SK-N-SH (cell line): ENCODE data around the gene WDR26. TPM values are rescaled to one million over a fixed set of nuclear protein-coding genes. Genes with fewer than 3 reads are reported as not detected.

Source experiments
- CTCF ChIA-PET: fragments of 300-600, 350-600 bp; formaldehyde crosslinking; extraction: SDS; loops from one replicate; lab custom pipeline; 2021; lab: Yijun Ruan, JAX
- POLR2A ChIA-PET: fragments of 350-600 bp; sonication (Branson Sonifier 250); formaldehyde crosslinking; extraction: SDS; loops from one replicate; lab custom pipeline; 2020; ENCODE audit warnings: antibody characterized with exemption, inconsistent platforms; lab: Yijun Ruan, JAX
- DNase-seq: peaks from one replicate; pipeline ENCODE4 v3.0.0; 2012
- H2AFZ ChIP-seq: fragments of 200-600 bp; sonication (generic); 2 replicates; pipeline ENCODE4 v1.8.1; 2016; ENCODE audit warnings: antibody characterized with exemption, mild to moderate bottlenecking, low read depth
- H3F3A ChIP-seq: fragments of 200-600 bp; sonication (generic); replicated peaks from 2 replicates; pipeline ENCODE3; 2016; ENCODE audit warnings: antibody characterized with exemption, mild to moderate bottlenecking; ENCODE audit not compliant: insufficient read depth
- H3K27ac ChIP-seq, 2 experiments: fragments of 200-500 bp in 1 of 2; fragments of 200-600 bp in 1 of 2; sonication (Bioruptor generic) in 1 of 2; sonication (generic), shearing (Covaris generic) in 1 of 2; 2 replicates each; pipeline versions ENCODE4 v1.5.1 to v1.6.1; 2014 to 2016; ENCODE audit warnings: low read depth in 2 of 2, inconsistent platforms in 1 of 2, low read length in 1 of 2, mild to moderate bottlenecking in 1 of 2, mixed read lengths in 1 of 2
- H3K27me3 ChIP-seq: fragments of 200-600 bp; sonication (generic), shearing (Covaris generic); 2 replicates; pipeline ENCODE4 v1.6.1; 2016; ENCODE audit warnings: mixed run types; ENCODE audit not compliant: insufficient read depth
- H3K36me3 ChIP-seq, 2 experiments: fragments of 200-500 bp in 1 of 2; fragments of 200-600 bp in 1 of 2; sonication (Bioruptor generic) in 1 of 2; sonication (generic) in 1 of 2; replicated peaks in 1 of 2; 2 replicates each; pipeline versions ENCODE3 to v1.5.1; 2014 to 2016; ENCODE audit warnings: low read length in 1 of 2, mild to moderate bottlenecking in 1 of 2; ENCODE audit not compliant: insufficient read depth in 2 of 2, control insufficient read depth in 1 of 2
- H3K4me1 ChIP-seq, 2 experiments: fragments of 200-500 bp in 1 of 2; fragments of 200-600 bp in 1 of 2; sonication (Bioruptor generic) in 1 of 2; sonication (generic), shearing (Covaris generic) in 1 of 2; 2 replicates each; pipeline versions ENCODE4 v1.5.1 to v1.6.1; 2014 to 2016; ENCODE audit warnings: low read depth in 1 of 2, low read length in 1 of 2, mixed run types in 1 of 2; ENCODE audit not compliant: insufficient read depth in 2 of 2, control insufficient read depth in 1 of 2
- H3K4me2 ChIP-seq: fragments of 200-600 bp; sonication (generic), shearing (Covaris generic); 2 replicates; pipeline ENCODE4 v1.6.1; 2017; ENCODE audit warnings: mixed run types
- H3K4me3 ChIP-seq, 2 experiments: fragments of 200-500 bp in 1 of 2; fragments of 200-600 bp in 1 of 2; sonication (Bioruptor generic) in 1 of 2; sonication (generic), shearing (Covaris generic) in 1 of 2; 2 replicates each; pipeline versions ENCODE4 v1.5.1 to v1.8.1; 2014 to 2016; ENCODE audit warnings: low read depth in 2 of 2, inconsistent platforms in 1 of 2, low read length in 1 of 2, mild to moderate bottlenecking in 1 of 2, mixed read lengths in 1 of 2, moderate library complexity in 1 of 2
- H3K79me2 ChIP-seq: fragments of 200-600 bp; sonication (generic); 2 replicates; pipeline ENCODE4 v1.8.1; 2017; ENCODE audit warnings: mild to moderate bottlenecking; ENCODE audit not compliant: insufficient read depth
- H3K9ac ChIP-seq: fragments of 200-600 bp; sonication (generic); 2 replicates; pipeline ENCODE4 v1.6.1; 2017; ENCODE audit warnings: mixed run types
- H3K9me2 ChIP-seq: fragments of 200-600 bp; sonication (generic); 2 replicates; pipeline ENCODE4 v1.6.1; 2017; ENCODE audit warnings: mixed run types
- H3K9me3 ChIP-seq: fragments of 200-600 bp; sonication (generic); 2 replicates; pipeline ENCODE4 v1.6.1; 2017; ENCODE audit warnings: mixed run types, mild to moderate bottlenecking, moderate library complexity
- H4K20me1 ChIP-seq: fragments of 200-600 bp; sonication (generic); 2 replicates; pipeline ENCODE4 v1.6.1; 2017; ENCODE audit warnings: mild to moderate bottlenecking, mixed run types; ENCODE audit not compliant: insufficient read depth
- EZH2phosphoT487 ChIP-seq: fragments of 200-600 bp; sonication (generic); IDR thresholded peaks from 2 replicates; pipeline ENCODE4 v1.6.1; 2017; ENCODE audit warnings: low read depth, mixed run types, mild to moderate bottlenecking, antibody characterized with exemption, moderate library complexity, borderline replicate concordance
- GATA2 ChIP-seq: sonication (generic); formaldehyde crosslinking; IDR thresholded peaks from 2 replicates; pipeline ENCODE4 v1.5.0; 2020; ENCODE audit warnings: mild to moderate bottlenecking, missing genetic modification reagents
- REST ChIP-seq: IDR thresholded peaks from 2 replicates; pipeline ENCODE4 v1.6.1; 2012; ENCODE audit warnings: mild to moderate bottlenecking, low read depth, low read length, moderate library complexity
- TAF1 ChIP-seq: IDR thresholded peaks from 2 replicates; pipeline ENCODE4 v1.6.1; 2012; ENCODE audit warnings: low read depth, mild to moderate bottlenecking, low read length, moderate library complexity, borderline replicate concordance
- YY1 ChIP-seq: IDR thresholded peaks from 2 replicates; pipeline ENCODE4 v1.4.0; 2012; ENCODE audit warnings: low read depth, mild to moderate bottlenecking
- WGBS: methylation state at CpG from one replicate; pipeline ENCODE4 v1.1.6; 2017; ENCODE audit warnings: low lambda C conversion rate; 5-methylcytosine and 5-hydroxymethylcytosine counted together
- polyA plus RNA-seq, 3 experiments: library from polyadenylated mRNA; depleted of rRNA; stranded (reverse); fragments of >200 nt; gene quantifications; 2 replicates each; pipeline ENCODE4 v1.2.3, GENCODE V29; 2012

Gene WDR26
- polyA plus RNA-seq, 1 of the 3 experiments (the other 2 are of a cell fraction): 21.2 TPM

- Histone ChIP-seq H3K9me2 (no peaks in the 10 kb centered on the region), H3K4me1 (no peaks in the 10 kb centered on the region), H3K36me3 (peaks cover 92 to 93% of the 10 kb centered on the region in 2 experiments), H3K4me3 (no peak overlapping the region), H3K79me2 (peaks cover 8% of the 10 kb centered on the region), H4K20me1 (no peaks in the 10 kb centered on the region), H3K27ac (no peak overlapping the region), H3K9ac (no peak overlapping the region), H3F3A (no peaks in the 10 kb centered on the region), H2AFZ (no peak overlapping the region), H3K9me3 (no peaks in the 10 kb centered on the region), H3K4me2 (no peak overlapping the region)
- no peak for DNase-seq
- CTCF ChIA-PET: interaction anchor here (0.7 to 1.3 kb wide), 3 partner anchors 14 to 29 kb away, joined by 3 read pairs; no protein-coding TSS in a partner anchor
- POLR2A ChIA-PET: no interaction called here
- TF ChIP-seq GATA2 (CRISPR knock-in tag) (no peak), REST (no peak)
- TF ChIP-seq, all 33 proteins: peak for 0
- no peaks in the 10 kb centered on the region for H3K27me3 ChIP-seq
- 96% methylated on average over 1 of the region's 1 CpG for WGBS
These were observed 34.7 kb downstream of the WDR26 start for GRCh38 chr1:224399887-224400286.

- CTCF ChIA-PET: interaction anchor here (1.2 kb wide), 1 partner anchor 64 kb away, joined by 6 read pairs; no protein-coding TSS in a partner anchor
- no peak for DNase-seq
- POLR2A ChIA-PET: no interaction called here
- peaks cover 6% of the 10 kb centered on the region; the same call in 1 of the 2 replicates for H3K79me2 ChIP-seq
- peaks cover 90 to 95% of the 10 kb centered on the region in 2 experiments for H3K36me3 ChIP-seq
- H3F3A ChIP-seq: peaks cover 27% of the 10 kb centered on the region
- no peak overlapping the region for H2AFZ ChIP-seq
- no peaks in the 10 kb centered on the region for H3K9me2 ChIP-seq
- H3K4me2 ChIP-seq: no peak overlapping the region
- H3K4me3 ChIP-seq: no peak overlapping the region
- WGBS: 91% methylated on average over 3 of the region's 3 CpGs
- H3K9ac ChIP-seq: no peak overlapping the region
- TF ChIP-seq YY1: no peak
- no peak for TF ChIP-seq REST
- no peak for TF ChIP-seq EZH2phosphoT487
- no peak for TF ChIP-seq TAF1
- no peaks in the 10 kb centered on the region for H3K9me3 ChIP-seq
- no peak overlapping the region for H3K27ac ChIP-seq
- no peaks in the 10 kb centered on the region for H4K20me1 ChIP-seq
- H3K4me1 ChIP-seq: no peaks in the 10 kb centered on the region
- no peaks in the 10 kb centered on the region for H3K27me3 ChIP-seq
These were observed 41.3 kb downstream of the WDR26 start for GRCh38 chr1:224393294-224393693.
